Measurements from ENCODE around the gene CNKSR3. TPM values are rescaled to one million over a fixed set of nuclear protein-coding genes. Genes with fewer than 3 reads are reported as not detected.

The CNKSR3 gene
- total RNA-seq (2021), result 10.3 and 10.5 TPM in 2 replicates
- Bru-seq, nascent RNA, result percentile 67 among the genes with signal in this experiment
- percentile 66 among the genes with signal in this experiment for BruChase-seq, experiment 1, labeled RNA remaining after a 2-hour chase
- BruChase-seq, experiment 2, labeled RNA remaining after a 6-hour chase, result percentile 70 among the genes with signal in this experiment
- long read RNA-seq, full-length matches to known transcripts, result 12 of 16 reads
- long read RNA-seq, partial matches to known transcripts, result 1 of 16 reads
- long read RNA-seq, other reads (novel, unspliced or antisense), result 3 of 16 reads

DNA sequence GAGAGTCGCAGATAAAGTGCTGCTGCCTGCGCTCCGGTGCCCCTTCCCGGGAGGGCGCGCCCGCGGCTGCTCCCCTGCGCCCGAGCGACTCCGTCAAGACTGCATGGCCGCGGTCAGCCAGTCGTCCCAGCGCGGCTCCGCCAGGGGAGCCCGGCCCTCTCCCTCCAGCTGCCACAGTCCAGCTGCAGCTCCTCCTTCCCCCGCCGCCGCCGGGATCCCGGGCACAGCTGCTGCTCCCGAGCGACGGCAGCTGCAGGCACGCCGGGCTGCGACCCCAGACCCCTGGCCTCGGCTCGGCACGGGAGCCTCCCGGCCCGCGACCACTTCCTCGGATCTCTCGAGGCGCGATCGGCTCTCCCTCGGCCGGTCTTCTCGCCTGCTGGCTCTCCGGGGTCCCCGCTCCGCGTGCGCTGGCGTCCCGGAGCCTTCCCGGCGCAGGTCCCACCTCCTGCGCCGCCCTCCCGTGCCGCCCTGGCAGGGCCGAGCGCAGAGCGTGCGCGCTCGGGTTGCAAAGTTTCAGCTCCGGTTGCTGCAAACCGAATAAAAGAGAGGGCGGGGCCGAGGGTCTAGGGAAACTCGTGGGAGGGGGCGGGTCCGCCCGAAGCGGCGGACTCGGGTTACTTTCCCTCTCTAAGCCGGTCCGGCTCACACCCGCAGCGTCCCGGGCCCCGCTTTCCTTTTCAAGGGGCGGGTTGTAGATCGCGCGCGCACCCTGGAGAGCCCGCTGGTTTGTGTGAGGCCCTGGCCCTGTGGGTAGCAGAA, at the start of gene CNKSR3:
TSS of gene CNKSR3 (minus strand) at position 542 of the 762 bp plus-strand sequence. CDS start 571 bp downstream, outside the sequence.
- CTCF ChIA-PET, result interaction anchor here (0.6 to 0.7 kb wide), 2 partner anchors 80 to 166 kb away, joined by 3 to 4 read pairs; no protein-coding TSS in a partner anchor
- peak; percentile 99 for DNase-seq (ENCODE audit: low spot score)

DNA sequence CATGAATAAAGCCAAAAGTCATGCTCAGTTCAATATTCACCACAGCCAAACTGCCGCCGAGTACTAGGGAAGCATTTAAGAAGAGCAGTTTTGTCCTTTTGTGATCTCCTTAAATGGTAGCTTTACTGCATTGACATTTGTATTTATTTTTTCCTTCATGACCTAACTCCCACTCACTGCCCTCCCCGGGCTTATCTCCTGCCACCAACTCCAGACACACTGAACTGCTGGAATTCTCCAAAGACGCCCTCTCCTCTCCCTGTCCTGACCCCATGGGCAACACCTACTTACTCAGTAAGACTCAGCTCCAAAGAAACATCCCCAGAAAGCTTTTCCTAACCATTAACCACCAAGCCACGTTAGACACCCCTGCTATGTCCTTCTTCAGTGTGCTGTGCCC, 48.5 kb upstream of the CNKSR3 start:
- DNase-seq (ENCODE audit: low spot score), result no peak
- POLR2A ChIA-PET (ENCODE audit: low non-redundant PET), result no interaction called here
- no peak overlapping the region for H3K27ac ChIP-seq (ENCODE audit: low read depth, low read length, poor library complexity, severe bottlenecking)
- no peak overlapping the region for H3K4me3 ChIP-seq (ENCODE audit: low read depth, low read length, poor library complexity, severe bottlenecking)
- no TSS peak for BruUV-seq (replicated peaks)
- H3K27me3 ChIP-seq (replicated peaks; ENCODE audit: insufficient read depth, low read depth, low read length, poor library complexity), result no peaks in the 10 kb centered on the region
- CTCF ChIA-PET, result no interaction called here
- peaks cover 5% of the 10 kb centered on the region for H3K4me1 ChIP-seq (ENCODE audit: insufficient read depth, low read length, poor library complexity, severe bottlenecking)
- intact Hi-C loops (cut with micrococcal nuclease; ENCODE audit: unreplicated experiment), result no loop called here
- no peaks in the 10 kb centered on the region for H3K36me3 ChIP-seq (ENCODE audit: insufficient read depth, low read length, poor library complexity, severe bottlenecking)
- TF ChIP-seq, protein P1, sequence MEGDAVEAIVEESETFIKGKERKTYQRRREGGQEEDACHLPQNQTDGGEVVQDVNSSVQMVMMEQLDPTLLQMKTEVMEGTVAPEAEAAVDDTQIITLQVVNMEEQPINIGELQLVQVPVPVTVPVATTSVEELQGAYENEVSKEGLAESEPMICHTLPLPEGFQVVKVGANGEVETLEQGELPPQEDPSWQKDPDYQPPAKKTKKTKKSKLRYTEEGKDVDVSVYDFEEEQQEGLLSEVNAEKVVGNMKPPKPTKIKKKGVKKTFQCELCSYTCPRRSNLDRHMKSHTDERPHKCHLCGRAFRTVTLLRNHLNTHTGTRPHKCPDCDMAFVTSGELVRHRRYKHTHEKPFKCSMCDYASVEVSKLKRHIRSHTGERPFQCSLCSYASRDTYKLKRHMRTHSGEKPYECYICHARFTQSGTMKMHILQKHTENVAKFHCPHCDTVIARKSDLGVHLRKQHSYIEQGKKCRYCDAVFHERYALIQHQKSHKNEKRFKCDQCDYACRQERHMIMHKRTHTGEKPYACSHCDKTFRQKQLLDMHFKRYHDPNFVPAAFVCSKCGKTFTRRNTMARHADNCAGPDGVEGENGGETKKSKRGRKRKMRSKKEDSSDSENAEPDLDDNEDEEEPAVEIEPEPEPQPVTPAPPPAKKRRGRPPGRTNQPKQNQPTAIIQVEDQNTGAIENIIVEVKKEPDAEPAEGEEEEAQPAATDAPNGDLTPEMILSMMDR (conservative IDR thresholded peaks at IDR 0.05; ENCODE audit: low read depth, low read length), result no peak
- no peaks in the 10 kb centered on the region for H3K9me3 ChIP-seq (ENCODE audit: low read depth, low read length, poor library complexity, severe bottlenecking)

More for the DNA sequence above, at the start of gene CNKSR3:
- peak within 1 kb of the TSS; percentile 71 for H3K4me3 ChIP-seq (ENCODE audit: low read depth, low read length, poor library complexity, severe bottlenecking)
- H3K9me3 ChIP-seq (ENCODE audit: low read depth, low read length, poor library complexity, severe bottlenecking), result no peaks in the 10 kb centered on the region
- intact Hi-C loops (cut with micrococcal nuclease; ENCODE audit: unreplicated experiment), result loop anchor here (5.0 to 10.0 kb wide), 3 partner anchors 134 to 356 kb away; partner anchors contain the start of gene SCAF8
- peaks cover 38% of the 10 kb centered on the region for H3K4me1 ChIP-seq (ENCODE audit: insufficient read depth, low read length, poor library complexity, severe bottlenecking)
- peak within 1 kb of the TSS; percentile 84 for H3K27ac ChIP-seq (ENCODE audit: low read depth, low read length, poor library complexity, severe bottlenecking)
- no peaks in the 10 kb centered on the region for H3K27me3 ChIP-seq (replicated peaks; ENCODE audit: insufficient read depth, low read depth, low read length, poor library complexity)
- no TSS peak for BruUV-seq (replicated peaks)
- POLR2A ChIA-PET (ENCODE audit: low non-redundant PET), result interaction anchor here (0.7 kb wide), 2 partner anchors 64 to 147 kb away, joined by 3 to 8 read pairs; no protein-coding TSS in a partner anchor
- TF ChIP-seq, protein P1 (conservative IDR thresholded peaks at IDR 0.05; ENCODE audit: low read depth, low read length), result no peak
- no peak for TF ChIP-seq EZH2 (IDR thresholded peaks at IDR 0.05; ENCODE audit: borderline replicate concordance, low read depth, low read length, poor library complexity, severe bottlenecking)
- no peaks in the 10 kb centered on the region for H3K36me3 ChIP-seq (ENCODE audit: insufficient read depth, low read length, poor library complexity, severe bottlenecking)

DNA sequence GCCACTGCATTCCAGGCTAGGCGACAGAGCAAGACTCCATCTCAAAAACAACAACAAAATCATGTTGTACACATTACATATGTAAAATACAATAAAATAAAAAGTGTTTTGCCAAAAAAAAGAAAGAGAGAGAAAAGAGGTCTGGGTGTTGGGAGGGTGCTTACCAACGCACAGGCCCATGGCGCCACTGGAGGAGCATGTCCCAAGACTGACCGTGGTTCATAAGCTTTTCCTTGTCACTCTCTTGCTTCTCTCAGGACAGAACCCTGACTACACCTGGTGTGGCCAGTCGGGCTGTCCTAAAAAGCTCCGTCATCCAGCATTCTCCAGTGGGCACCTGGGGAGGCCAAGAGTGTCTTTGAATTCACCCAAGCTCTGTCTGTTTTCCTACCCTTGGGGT, 48.0 kb upstream of the CNKSR3 start:
- Histone ChIP-seq H3K27me3 (replicated peaks; ENCODE audit: insufficient read depth, low read depth, low read length, poor library complexity) (no peaks in the 10 kb centered on the region), H3K4me1 (ENCODE audit: insufficient read depth, low read length, poor library complexity, severe bottlenecking) (peaks cover 5% of the 10 kb centered on the region), H3K27ac (ENCODE audit: low read depth, low read length, poor library complexity, severe bottlenecking) (no peak overlapping the region), H3K4me3 (ENCODE audit: low read depth, low read length, poor library complexity, severe bottlenecking) (no peak overlapping the region), H3K36me3 (ENCODE audit: insufficient read depth, low read length, poor library complexity, severe bottlenecking) (no peaks in the 10 kb centered on the region), H3K9me3 (ENCODE audit: low read depth, low read length, poor library complexity, severe bottlenecking) (no peaks in the 10 kb centered on the region)
- CTCF ChIA-PET, result no interaction called here
- TF ChIP-seq EZH2 (IDR thresholded peaks at IDR 0.05; ENCODE audit: borderline replicate concordance, low read depth, low read length, poor library complexity, severe bottlenecking), result no peak
- TF ChIP-seq, protein P1 (conservative IDR thresholded peaks at IDR 0.05; ENCODE audit: low read depth, low read length), result no peak
- BruUV-seq (replicated peaks), result no TSS peak
- DNase-seq (ENCODE audit: low spot score), result no peak
- intact Hi-C loops (cut with micrococcal nuclease; ENCODE audit: unreplicated experiment), result no loop called here
- POLR2A ChIA-PET (ENCODE audit: low non-redundant PET), result no interaction called here
